Activated T-helper 1 cell treated with Interleukin-2 at 50 U/mL for 16 hours (primary cell): ENCODE measurements around the gene LSAMP.
"Not testable (repeated sequence)": the region's sequence is repeated elsewhere in the genome, so short reads cannot be mapped to it uniquely, and the experiment has no call there.

Experiments
- DNase-seq: peaks from one replicate; pipeline ENCODE4 v3.0.0-alpha.2; 2020; ENCODE audit warnings: low read depth

The LSAMP gene

GRCh38 chr3:116238846-116239565 lies 206.3 kb downstream of the LSAMP start:
- no peak for DNase-seq

- DNase-seq, result no peak
Measured at GRCh38 chr3:116233711-116234357, 211.5 kb downstream of the LSAMP start.

- DNase-seq, result no peak
Measured at GRCh38 chr3:116230431-116231020, 214.8 kb downstream of the LSAMP start.

- no peak for DNase-seq
Measured at GRCh38 chr3:116226266-116226665, 219.0 kb downstream of the LSAMP start.

- DNase-seq, result no peak
Measured at GRCh38 chr3:116216761-116217160, 228.5 kb downstream of the LSAMP start.

- no peak for DNase-seq
Measured at GRCh38 chr3:116211901-116212300, 233.4 kb downstream of the LSAMP start.

- DNase-seq, result not testable (repeated sequence)
Measured at GRCh38 chr3:116208830-116209229, 236.5 kb downstream of the LSAMP start.

- no peak for DNase-seq
Measured at GRCh38 chr3:116200956-116201690, 244.2 kb downstream of the LSAMP start.

GRCh38 chr3:116199063-116199462 lies 246.2 kb downstream of the LSAMP start:
- no peak for DNase-seq

GRCh38 chr3:116198087-116198486 lies 247.2 kb downstream of the LSAMP start:
- DNase-seq, result no peak

- no peak for DNase-seq
Measured at GRCh38 chr3:116192464-116192863, 252.8 kb downstream of the LSAMP start.

- DNase-seq, result no peak
Measured at GRCh38 chr3:116191409-116191808, 253.9 kb downstream of the LSAMP start.

GRCh38 chr3:116190095-116190494 lies 255.2 kb downstream of the LSAMP start:
- DNase-seq, result no peak

GRCh38 chr3:116188231-116188785 lies 257.0 kb downstream of the LSAMP start:
- DNase-seq, result no peak

- no peak for DNase-seq
Measured at GRCh38 chr3:116186049-116186448, 259.2 kb downstream of the LSAMP start.

GRCh38 chr3:116181159-116181558 lies 264.1 kb downstream of the LSAMP start:
- no peak for DNase-seq

- DNase-seq, result no peak
Measured at GRCh38 chr3:116179091-116179490, 266.2 kb downstream of the LSAMP start.

- no peak for DNase-seq
Measured at GRCh38 chr3:116176974-116177555, 268.2 kb downstream of the LSAMP start.

- no peak for DNase-seq
Measured at GRCh38 chr3:116166121-116166520, 279.2 kb downstream of the LSAMP start.

GRCh38 chr3:116165641-116166040 lies 279.6 kb downstream of the LSAMP start:
- DNase-seq, result no peak

- DNase-seq, result no peak
Measured at GRCh38 chr3:116165135-116165534, 280.2 kb downstream of the LSAMP start.

- DNase-seq, result no peak
Measured at GRCh38 chr3:116164039-116164438, 281.2 kb downstream of the LSAMP start.
